Retinal pigment epithelial cell (primary cell): ENCODE measurements around the gene XK.

Source experiments
- DNase-seq: peaks from one replicate; pipeline ENCODE4 v3.0.0-alpha.2; 2010; ENCODE audit warnings: low read depth
- H3K4me3 ChIP-seq: 2 replicates; pipeline ENCODE4 v1.5.1; 2011; ENCODE audit warnings: mild to moderate bottlenecking, low read length, control low read depth, moderate library complexity
- CTCF ChIP-seq: conservative IDR thresholded peaks from 2 replicates; pipeline ENCODE4 v1.5.1; 2011; ENCODE audit warnings: low read depth, low read length, control low read depth, inconsistent platforms

XK gene

DNA sequence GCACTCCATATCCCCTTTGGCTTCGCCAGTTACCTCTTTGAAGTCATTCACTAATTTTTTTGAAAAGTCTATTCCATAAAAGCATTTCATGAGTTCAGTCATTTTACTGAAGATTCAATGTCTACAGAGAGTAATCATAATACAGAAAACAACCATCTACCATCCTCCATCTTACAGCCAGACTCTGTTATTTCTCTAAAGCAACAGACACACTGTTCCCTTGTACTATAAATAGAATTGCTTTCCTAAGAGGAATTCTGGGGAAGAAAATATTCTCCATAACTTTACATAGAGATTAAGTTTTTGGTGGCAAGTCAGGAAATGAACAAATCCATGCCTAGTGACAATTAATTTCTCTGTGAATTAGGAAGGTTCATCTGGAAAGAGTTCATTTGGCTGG, 37.0 kb downstream of the XK start:
- TF ChIP-seq CTCF: no peak
- H3K4me3 ChIP-seq: no peak overlapping the region

GRCh38 chrX:37726346-37726745, 40.8 kb downstream of the XK start:
- no peak for TF ChIP-seq CTCF
- no peak for DNase-seq
- H3K4me3 ChIP-seq: no peak overlapping the region

More for the DNA sequence above, 37.0 kb downstream of the XK start:
- no peak for DNase-seq

DNA sequence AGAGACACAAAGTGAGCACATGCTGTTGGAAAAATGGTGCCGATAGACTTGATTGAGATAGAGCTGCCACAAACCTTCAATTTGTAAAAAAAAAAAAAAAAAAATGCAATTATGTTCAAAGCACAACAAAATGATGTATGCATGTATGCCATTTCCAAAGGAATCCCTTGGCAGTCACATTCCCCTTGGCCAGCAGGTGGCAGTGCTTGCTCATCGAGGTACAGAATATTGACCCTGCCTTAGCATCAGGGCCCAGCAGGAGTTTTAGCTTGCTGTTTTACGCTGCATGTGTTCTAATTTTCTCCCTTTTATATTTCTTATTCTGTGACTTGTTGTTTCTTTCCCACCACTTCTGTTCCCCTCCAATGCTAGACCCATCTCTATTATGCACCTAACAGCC, 59.8 kb downstream of the XK start:
- TF ChIP-seq CTCF: peak; percentile 80
- no peak overlapping the region for H3K4me3 ChIP-seq
- peak; percentile 13 for DNase-seq

DNA sequence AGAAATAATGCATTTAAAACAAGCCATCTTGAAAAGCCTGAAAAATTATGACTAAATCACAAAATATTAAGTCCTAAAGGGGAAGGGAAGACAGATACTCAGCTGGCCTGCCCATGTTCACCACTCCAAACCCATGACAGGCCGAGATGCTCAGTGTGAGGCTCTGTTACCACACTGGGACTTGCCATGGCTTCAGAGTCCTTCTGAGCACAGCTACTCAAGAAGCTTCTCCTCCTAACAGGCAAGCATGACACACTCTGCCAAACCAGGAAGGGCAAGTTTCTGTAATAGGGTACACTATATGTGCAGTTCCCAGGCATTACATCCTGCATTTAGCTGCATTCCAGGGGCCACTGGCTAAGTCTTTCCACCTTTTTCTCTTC, 60.2 kb downstream of the XK start:
- no peak overlapping the region for H3K4me3 ChIP-seq
- no peak for TF ChIP-seq CTCF
- no peak for DNase-seq

DNA sequence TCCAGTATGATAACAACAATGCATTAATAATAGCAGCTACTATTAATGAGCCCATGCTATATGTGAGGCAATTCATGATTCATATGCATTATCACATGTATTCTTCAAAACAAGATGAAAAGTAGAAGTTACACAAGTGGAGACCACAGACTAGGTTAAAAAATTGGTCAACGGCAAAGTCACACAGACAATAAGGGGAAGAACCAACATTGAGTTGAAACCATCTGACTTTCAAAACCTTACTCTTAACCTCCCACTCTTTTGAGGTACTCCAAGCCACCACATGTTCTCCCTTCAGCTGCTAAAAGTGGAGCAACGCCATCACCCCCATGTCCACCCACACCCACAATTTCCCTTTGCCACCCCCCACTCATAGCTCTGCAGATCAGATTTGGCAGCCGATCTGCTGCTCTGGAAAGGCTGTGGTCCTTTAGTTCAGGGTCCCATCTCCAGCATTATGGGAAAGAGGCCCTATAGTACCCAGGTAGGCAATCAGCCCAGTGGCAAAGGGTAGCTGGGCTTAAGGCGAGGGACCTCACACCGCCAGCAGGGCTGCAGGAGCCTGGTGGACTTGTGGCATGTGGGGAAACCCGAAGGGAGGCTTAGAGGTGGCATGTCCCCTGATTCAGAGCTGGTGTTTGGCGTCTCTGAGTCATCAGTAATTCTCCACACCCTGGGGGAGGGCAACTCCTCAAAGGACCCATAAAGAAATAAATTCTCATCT, 60.8 kb downstream of the XK start:
- H3K4me3 ChIP-seq: no peak overlapping the region
- DNase-seq: no peak
- no peak for TF ChIP-seq CTCF

DNA sequence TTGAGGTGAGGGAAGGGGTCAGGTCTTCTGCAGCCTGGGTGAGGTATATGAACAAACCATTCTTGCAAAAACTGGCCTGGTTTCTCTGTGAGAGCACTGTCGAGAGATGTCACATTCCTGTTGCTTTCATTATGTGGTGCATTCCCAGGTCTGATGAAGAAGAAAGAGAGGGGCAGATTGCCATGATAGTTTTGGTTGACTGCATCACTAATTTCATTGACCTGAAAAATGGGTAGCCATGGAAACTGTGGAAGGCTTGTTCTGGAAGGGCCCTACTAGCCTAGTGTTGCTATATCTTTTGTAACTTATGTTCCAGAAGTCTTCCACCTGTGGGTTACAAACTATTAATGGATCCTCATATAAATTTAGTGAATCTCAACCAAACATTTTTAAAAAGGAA, 61.4 kb downstream of the XK start:
- TF ChIP-seq CTCF: no peak
- no peak overlapping the region for H3K4me3 ChIP-seq
- DNase-seq: no peak

DNA sequence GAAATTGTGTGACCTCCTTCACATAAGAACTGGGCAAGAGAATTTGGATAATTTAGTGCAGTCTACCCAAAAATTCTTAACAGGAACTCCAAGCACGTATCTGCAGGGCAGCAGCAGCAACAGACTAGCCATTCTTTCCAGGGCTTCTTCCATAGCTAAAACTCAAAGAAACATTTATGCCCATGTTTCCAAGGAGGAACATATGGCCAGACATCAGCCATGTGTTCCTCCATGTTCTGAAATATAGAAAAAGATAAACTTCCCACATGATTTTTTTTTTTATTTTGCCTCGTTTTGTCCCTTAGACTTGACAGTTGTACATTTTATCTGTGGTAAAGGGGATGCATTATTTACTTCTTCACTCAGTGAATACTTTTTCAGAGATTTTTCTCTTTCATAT, 66.7 kb downstream of the XK start:
- no peak for TF ChIP-seq CTCF
- no peak for DNase-seq
- no peak overlapping the region for H3K4me3 ChIP-seq
